Activated naive CD4-positive, alpha-beta T cell treated with anti-CD3 and anti-CD28 coated beads, Interleukin-2, amount 50 U/mL, for 16 hours (primary cell): ENCODE results near the gene USP40.
"Not testable (repeated sequence)": the region's sequence is repeated elsewhere in the genome, so short reads cannot be mapped to it uniquely, and the experiment has no call there.

Experiments
- DNase-seq: peaks from one replicate; pipeline ENCODE4 v3.0.0-alpha.2; 2020

Gene USP40, protein sequence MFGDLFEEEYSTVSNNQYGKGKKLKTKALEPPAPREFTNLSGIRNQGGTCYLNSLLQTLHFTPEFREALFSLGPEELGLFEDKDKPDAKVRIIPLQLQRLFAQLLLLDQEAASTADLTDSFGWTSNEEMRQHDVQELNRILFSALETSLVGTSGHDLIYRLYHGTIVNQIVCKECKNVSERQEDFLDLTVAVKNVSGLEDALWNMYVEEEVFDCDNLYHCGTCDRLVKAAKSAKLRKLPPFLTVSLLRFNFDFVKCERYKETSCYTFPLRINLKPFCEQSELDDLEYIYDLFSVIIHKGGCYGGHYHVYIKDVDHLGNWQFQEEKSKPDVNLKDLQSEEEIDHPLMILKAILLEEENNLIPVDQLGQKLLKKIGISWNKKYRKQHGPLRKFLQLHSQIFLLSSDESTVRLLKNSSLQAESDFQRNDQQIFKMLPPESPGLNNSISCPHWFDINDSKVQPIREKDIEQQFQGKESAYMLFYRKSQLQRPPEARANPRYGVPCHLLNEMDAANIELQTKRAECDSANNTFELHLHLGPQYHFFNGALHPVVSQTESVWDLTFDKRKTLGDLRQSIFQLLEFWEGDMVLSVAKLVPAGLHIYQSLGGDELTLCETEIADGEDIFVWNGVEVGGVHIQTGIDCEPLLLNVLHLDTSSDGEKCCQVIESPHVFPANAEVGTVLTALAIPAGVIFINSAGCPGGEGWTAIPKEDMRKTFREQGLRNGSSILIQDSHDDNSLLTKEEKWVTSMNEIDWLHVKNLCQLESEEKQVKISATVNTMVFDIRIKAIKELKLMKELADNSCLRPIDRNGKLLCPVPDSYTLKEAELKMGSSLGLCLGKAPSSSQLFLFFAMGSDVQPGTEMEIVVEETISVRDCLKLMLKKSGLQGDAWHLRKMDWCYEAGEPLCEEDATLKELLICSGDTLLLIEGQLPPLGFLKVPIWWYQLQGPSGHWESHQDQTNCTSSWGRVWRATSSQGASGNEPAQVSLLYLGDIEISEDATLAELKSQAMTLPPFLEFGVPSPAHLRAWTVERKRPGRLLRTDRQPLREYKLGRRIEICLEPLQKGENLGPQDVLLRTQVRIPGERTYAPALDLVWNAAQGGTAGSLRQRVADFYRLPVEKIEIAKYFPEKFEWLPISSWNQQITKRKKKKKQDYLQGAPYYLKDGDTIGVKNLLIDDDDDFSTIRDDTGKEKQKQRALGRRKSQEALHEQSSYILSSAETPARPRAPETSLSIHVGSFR

DNA sequence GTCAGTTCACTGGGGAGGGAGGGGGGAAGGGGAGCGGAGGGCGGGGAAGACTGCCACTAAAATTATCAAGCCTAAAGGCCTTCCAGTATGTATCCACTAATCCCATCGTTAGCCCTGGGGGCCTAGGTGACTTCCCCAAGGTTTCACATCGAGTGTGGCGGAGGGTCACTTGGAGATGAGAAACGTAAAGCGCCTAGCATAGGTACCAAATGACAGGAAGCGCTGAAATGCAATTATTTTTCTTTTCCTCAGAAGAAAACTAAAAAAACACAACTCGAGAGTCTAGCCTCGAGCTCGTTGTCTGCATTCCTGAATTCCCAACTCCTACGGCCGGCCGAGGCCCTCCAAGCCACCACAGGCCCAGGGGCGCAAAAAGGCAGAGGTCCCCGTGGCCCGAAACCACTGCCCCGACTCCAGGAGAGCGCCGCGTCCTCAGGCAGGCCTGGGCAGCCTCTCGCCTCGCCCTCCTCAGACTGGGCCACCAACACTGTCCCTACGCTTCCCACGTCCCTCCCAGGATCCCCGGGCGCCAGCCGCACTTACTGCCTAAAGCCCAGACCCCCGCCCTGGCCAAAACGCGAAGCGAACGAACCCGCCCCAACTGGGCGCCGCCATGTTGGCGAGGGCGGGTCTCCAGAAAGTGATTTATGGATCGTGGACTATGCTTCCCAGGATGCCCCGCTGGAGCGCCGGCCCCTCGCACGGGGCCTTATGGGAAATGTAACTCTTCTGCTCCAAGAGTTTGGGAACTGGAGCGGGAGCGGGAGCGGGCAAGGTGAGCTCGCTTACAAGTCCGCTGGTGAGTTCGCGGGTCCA, at the start of gene USP40:
USP40 (minus strand) TSS at position 642 of the 816 bp plus-strand sequence. CDS start 1,228 bp downstream, outside the sequence.
- peak; percentile 67 for DNase-seq

DNA sequence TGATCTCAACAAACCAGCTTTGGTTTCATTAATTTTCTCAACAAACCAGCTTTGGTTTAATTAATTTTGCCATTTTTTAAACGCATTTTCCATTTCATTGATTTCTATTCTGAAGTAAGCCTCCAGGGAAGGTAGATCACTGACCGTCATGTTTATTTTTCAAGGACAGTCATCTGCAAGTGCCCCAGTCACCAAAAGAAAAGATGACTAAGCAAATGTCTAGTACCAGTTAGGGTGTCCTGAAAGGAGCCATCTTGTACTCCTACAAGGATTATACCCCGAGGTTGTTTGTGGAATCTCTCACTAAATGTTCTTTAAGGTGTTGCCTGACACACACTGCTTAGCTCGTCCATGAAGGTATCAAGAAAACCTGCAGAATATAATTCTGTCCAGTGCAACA, 44.7 kb upstream of the USP40 start:
- DNase-seq: no peak

GRCh38 chr2:233605680-233606079, 39.1 kb upstream of the USP40 start:
- DNase-seq: no peak

GRCh38 chr2:233604826-233605225, 38.2 kb upstream of the USP40 start:
- no peak for DNase-seq

DNA sequence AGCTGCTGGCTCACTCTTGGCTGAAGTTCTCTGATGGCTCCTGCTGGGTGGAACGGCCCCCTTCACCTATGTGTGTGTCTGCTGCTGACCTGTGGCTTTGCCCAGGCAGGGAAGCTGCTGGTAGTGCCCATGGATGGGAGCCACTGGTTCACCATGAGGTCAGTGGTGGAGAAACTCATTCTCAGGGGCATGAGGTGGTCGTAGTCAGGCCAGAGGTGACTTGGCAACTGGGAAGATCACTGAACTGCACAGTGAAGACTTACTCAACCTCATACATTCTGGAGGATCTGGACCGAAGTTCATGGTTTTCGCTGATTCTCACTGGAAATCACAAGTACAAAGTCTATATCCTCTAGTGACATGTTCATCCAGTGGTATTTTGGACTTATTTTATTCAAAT, 36.9 kb upstream of the USP40 start:
- DNase-seq: no peak

DNA sequence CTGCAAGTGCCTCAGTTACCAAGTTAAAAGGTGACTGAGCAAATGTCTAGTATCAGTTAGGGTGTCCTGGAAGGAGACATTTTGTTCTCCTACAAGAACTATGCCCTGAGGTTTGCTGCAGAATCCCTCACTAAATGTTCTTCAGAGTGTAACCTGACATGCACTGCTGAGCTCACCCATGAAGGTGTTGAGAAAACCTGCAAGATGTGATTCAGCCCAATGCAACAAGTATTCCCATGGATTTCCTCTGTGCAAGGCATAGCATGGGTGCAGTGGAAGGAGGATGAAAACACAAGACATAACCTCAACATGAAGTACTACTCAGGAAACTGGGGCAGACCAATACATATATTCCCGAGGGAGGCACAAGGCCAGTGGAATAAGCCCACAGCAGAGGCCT, 35.5 kb upstream of the USP40 start:
- DNase-seq: no peak

DNA sequence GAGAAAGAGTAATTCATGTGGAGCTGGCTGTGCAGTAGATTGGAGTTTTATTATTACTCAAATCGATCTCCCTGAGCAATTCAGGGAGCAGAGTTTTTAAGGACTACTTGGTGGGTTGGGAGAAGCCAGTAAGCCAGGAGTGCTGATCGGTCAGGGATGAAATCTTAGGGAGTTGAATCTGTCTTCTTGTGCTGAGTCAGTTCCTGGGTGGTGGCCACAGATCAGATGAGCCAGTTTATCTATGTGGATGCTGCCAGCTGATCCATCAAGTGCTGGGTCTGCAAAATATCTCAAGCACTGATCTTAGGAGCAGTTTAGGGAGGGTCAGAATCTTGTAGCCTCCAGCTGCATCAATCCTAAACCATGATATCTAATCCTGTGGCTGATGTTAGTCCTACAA, 33.8 kb upstream of the USP40 start:
- no peak for DNase-seq

DNA sequence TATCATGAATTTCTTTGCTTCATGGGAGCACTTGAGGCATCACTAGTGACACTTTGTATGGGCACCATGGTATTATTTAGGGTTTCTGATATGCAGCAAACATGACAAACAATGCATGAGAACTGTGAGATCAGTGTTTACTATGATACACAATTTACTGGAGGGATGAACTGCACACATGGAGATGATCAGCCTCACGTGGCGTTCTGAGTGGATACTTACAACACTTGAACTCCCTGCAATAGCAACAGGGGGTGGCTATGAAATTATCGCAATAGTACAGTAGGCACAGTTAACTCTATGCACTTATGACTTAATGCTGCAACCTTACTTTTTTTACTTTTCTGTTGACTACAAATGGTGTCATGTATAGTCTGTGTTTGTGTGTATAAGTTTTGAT, 32.4 kb upstream of the USP40 start:
- no peak for DNase-seq

GRCh38 chr2:233597522-233597921, 30.9 kb upstream of the USP40 start:
- no peak for DNase-seq

DNA sequence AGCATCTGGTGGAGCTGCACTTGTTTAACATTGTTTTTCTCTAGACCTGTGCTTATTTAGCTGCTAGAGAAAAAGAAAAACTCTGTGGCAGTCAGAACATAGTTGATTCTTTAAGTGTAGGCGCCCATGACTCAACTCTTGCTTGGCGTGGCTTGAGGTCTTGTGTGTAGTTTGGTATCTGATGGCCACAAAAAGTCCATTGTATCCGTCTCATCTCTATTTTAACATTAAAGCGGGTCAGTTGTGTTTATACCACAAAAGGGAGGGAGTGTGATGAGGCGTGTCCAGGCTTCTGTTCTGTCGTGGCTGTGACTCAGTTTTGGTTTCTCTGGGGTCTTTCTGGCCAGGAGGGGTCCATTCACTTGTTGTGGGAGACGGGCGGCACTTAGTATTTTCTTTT, 26.6 kb upstream of the USP40 start:
- DNase-seq: no peak

DNA sequence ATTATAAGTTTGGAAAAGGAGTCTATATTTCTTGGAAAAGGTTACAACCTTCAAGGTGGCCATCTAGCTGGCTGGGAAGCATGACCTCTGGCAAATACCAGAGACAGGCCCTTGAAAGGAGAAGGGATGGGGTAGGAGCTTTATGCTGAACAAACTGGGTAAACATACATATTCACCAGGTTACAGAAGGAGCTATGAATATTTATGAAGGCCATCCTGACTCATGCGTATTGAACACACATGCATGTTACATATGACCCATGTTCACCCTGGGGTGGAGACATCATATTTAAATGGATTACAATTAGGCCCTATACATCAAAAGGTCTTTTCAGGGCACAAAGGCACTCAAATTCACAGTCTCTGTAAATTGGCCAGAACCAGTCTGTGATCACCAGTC, 26.1 kb upstream of the USP40 start:
- not testable (repeated sequence) for DNase-seq

DNA sequence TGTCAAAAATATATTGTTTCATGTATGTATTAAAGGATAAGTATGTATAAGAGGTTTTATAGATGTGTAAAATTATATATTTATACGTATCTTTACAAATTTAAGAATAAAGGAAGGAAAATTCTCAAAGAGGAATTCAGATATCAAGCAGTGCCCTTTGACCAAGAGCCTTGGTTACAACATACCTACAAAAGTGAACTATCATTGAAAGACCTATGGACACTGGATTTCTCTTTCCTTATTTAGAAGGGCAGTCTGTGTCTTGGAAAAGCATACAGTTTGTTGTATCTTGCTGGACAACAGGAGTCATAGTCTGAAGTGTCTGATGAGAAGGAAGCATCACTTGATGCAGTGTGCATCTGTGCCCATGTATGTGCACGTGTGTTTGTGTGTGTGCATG, 21.8 kb upstream of the USP40 start:
- no peak for DNase-seq

- no peak for DNase-seq
Measured at GRCh38 chr2:233584210-233584609, 17.6 kb upstream of the USP40 start.

GRCh38 chr2:233583217-233583965, 16.8 kb upstream of the USP40 start:
- not testable (repeated sequence) for DNase-seq

DNA sequence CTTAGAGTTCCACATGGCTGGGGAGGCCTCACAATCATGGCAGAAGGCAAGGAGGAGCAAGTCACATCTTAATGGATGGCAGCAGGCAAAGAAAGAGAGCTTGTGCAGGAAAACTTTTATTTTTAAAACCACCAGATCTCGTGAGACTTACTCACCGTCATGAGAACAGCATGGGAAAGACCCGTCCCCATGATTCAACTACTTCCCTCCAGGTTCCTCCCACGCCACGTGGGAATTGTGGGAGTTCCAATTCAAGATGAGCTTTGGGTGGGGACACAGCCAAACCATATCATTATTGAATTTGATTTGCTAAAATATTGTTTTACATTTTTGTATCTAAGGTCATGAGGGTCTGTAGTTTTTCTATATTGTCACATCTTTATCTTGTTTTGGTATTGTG, 10.8 kb upstream of the USP40 start:
- DNase-seq: not testable (repeated sequence)

DNA sequence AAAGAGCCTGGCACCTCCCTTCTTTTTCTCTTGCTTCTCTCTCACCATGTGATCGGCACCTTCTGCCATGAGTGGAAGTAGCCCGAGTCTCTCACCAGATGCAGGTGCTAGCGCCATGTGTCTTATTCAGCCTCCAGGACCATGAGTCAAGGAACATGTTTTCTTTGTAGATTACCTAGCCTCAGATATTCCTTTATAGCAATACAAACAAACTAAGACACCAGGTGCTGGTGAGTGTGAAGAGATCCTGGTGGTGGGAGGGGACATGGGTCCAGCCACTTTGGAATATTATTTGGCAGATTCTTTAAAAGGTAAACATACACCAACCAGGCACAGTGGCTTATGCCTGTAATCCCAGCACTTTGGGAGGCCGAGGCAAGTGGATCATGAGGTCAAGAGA, 5.9 kb upstream of the USP40 start:
- DNase-seq: no peak

DNA sequence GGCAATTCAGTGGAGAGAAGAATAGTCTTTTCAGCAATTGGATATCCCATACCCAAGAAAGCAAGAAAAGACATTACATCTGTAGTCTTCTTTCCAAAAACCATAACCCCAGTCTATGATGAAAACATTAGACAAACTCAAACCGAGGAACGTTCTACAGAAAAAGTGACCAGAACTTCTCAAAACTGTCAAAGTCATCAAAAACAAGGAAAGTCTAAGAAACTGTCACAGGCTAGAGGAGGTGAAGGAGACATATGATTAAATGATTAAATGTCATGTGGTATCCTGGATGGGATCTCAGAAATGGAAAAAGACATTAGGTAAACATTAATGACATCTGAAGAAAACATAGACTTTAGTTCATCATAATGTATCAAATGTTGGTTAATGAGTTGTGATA, 4.9 kb upstream of the USP40 start:
- no peak for DNase-seq

DNA sequence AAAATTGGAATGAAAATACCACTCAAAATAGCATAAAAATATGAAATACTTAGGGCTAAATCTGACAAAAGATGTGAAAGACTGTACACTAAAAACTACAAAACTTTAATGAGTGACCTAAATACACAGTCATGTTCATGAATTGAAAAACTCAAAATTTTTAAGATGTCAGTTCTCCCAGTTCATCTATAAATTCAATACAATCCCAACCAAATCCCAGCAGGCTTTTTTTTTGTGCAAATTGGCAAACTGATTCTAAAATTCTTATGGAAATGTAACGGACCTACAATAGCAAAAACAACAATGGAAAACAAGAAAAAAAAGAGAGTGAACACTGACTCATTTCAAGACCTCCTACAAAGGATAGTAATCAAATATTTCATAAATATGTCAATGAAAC, 4.4 kb upstream of the USP40 start:
- no peak for DNase-seq

- DNase-seq: no peak
Measured at GRCh38 chr2:233565685-233566140, 869 bp downstream of the USP40 start.

DNA sequence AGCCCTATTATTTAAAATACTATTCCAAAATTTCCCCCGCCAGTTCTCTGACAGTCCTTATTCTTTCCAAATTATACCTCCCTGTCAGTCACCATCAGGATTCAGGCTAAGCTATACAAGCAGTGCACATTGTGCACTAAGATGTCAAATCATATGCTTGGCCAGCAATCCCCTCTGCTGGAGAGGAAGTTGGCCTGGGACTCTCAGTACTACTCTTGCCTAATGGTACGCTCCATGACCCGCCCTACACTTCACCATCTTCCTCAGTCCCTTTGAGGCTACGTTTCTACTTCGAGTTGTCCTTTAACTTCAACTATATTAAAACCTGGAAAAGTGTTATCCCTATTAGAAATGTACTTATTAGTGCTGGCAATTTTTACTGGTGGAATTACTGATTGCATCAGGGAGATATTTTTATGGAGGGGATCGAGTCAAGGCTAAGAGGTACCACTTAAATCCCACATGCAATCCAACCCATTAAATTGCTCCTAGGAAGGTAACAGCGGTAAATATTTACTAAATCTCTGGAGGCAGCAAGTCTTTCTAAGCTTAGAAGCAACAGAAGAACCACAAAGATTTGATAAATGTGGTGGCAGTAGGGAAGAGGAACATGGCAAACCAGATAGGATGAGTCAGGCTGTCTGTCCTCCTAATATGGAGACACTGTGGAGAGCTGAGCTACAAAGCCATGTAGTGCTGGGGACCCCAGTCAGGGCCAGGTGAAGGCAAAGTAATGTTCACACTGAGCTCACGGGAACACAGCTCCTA, 2.7 kb downstream of the USP40 start:
- DNase-seq: no peak
